Measurements from ENCODE around the gene MLIP. TPM values are rescaled to one million over a fixed set of nuclear protein-coding genes. Genes with fewer than 3 reads are reported as not detected.

MLIP gene
- polyA plus RNA-seq, 2 of the 4 experiments (the other 2 are of a cell fraction) = 0.08 TPM; not detected in 1

- no peak overlapping the region for H3K27ac ChIP-seq
- H3K4me2 ChIP-seq = no peak overlapping the region
- TF ChIP-seq ZNF302 (CRISPR knock-in tag; IDR thresholded peaks at IDR 0.05) (no peak), EHMT2 (IDR thresholded peaks at IDR 0.05; ENCODE audit: low read depth) (no peak), TFCP2L1 (CRISPR knock-in tag; IDR thresholded peaks at IDR 0.05) (no peak), POLR2A (IDR thresholded peaks at IDR 0.05; ENCODE audit: low read length) (no peak), MAX (IDR thresholded peaks at IDR 0.05) (no peak), FOXS1 (CRISPR knock-in tag; IDR thresholded peaks at IDR 0.05) (no peak), NFE2L2 (conservative IDR thresholded peaks at IDR 0.05; ENCODE audit: low read length) (no peak), HDAC2 (IDR thresholded peaks at IDR 0.05) (no peak), TP53 (CRISPR knock-in tag; IDR thresholded peaks at IDR 0.05) (no peak), RAD21 (conservative IDR thresholded peaks at IDR 0.05 in 1 of 2, IDR thresholded peaks at IDR 0.05 in 1 of 2) (no peak), SMC3 (IDR thresholded peaks at IDR 0.05) (no peak), EP300 (IDR thresholded peaks at IDR 0.05) (no peak), CBX2 (IDR thresholded peaks at IDR 0.05; ENCODE audit: borderline replicate concordance, low read depth) (no peak), JUNB (IDR thresholded peaks at IDR 0.05) (no peak), RNF2 (IDR thresholded peaks at IDR 0.05; ENCODE audit: borderline replicate concordance, low read depth) (no peak), HOXB5 (CRISPR knock-in tag; IDR thresholded peaks at IDR 0.05) (no peak), GATA3 (IDR thresholded peaks at IDR 0.05; ENCODE audit: borderline replicate concordance) (no peak), BHLHE40 (IDR thresholded peaks at IDR 0.05; ENCODE audit: low read depth, low read length) (no peak), RFX5 (IDR thresholded peaks at IDR 0.05) (no peak)
- no peaks in the 10 kb centered on the region for H3K4me1 ChIP-seq
- H3K4me3 ChIP-seq = no peak overlapping the region
- H3K9me3 ChIP-seq = no peaks in the 10 kb centered on the region
- 50% methylated on average over 2 of the region's 2 CpGs for WGBS (ENCODE audit: missing lambda C conversion rate)
- ChIA-PET CTCF (no interaction called here), POLR2A (no interaction called here)
- FAIRE-seq = no peak
- DNase-seq (ENCODE audit: low read depth in 1 of 2, low spot score in 1 of 2) = no peak
- ATAC-seq = no peak
Observed at GRCh38 chr6:54068694-54069093, 42.5 kb upstream of the MLIP start.

- Histone ChIP-seq H3K4me2 (peak overlapping the region; percentile 60), H3K27ac (no peak overlapping the region), H3K4me3 (no peak overlapping the region), H3K9me3 (no peaks in the 10 kb centered on the region), H3K4me1 (no peaks in the 10 kb centered on the region)
- DNase-seq (ENCODE audit: low read depth in 1 of 2, low spot score in 1 of 2) = no peak
- WGBS (ENCODE audit: missing lambda C conversion rate) = 13% methylated on average over 3 of the region's 3 CpGs
- TF ChIP-seq RAD21 (conservative IDR thresholded peaks at IDR 0.05 in 1 of 2, IDR thresholded peaks at IDR 0.05 in 1 of 2) (no peak), RNF2 (IDR thresholded peaks at IDR 0.05; ENCODE audit: borderline replicate concordance, low read depth) (no peak), HOXA7 (CRISPR knock-in tag; IDR thresholded peaks at IDR 0.05) (no peak), PHF8 (IDR thresholded peaks at IDR 0.05; ENCODE audit: borderline replicate concordance, low read depth) (no peak), TP53 (CRISPR knock-in tag; IDR thresholded peaks at IDR 0.05) (no peak), REST (IDR thresholded peaks at IDR 0.05) (no peak), HOXB13 (CRISPR knock-in tag; IDR thresholded peaks at IDR 0.05; ENCODE audit: low read depth) (no peak)
- ATAC-seq = no peak; a peak in 1 of 6 replicates
- ChIA-PET POLR2A (no interaction called here), CTCF (no interaction called here)
- no peak for FAIRE-seq
Observed at GRCh38 chr6:54070025-54070424, 41.2 kb upstream of the MLIP start.

GRCh38 chr6:54071821-54072340 lies 39.4 kb upstream of the MLIP start:
- 76% methylated on average over 4 of the region's 4 CpGs for WGBS (ENCODE audit: missing lambda C conversion rate)
- H3K9me3 ChIP-seq = no peaks in the 10 kb centered on the region
- DNase-seq (ENCODE audit: low read depth in 1 of 2, low spot score in 1 of 2) = no peak
- H3K4me2 ChIP-seq = no peak overlapping the region
- H3K4me1 ChIP-seq = no peaks in the 10 kb centered on the region
- no peak for ATAC-seq
- ChIA-PET POLR2A (no interaction called here), CTCF (no interaction called here)
- no peak for FAIRE-seq
- H3K4me3 ChIP-seq = no peak overlapping the region
- H3K27ac ChIP-seq = no peak overlapping the region
- TF ChIP-seq CHD2 (IDR thresholded peaks at IDR 0.05; ENCODE audit: low read length, partially characterized antibody) (no peak), POLR2AphosphoS2 (conservative IDR thresholded peaks at IDR 0.05; ENCODE audit: low read length) (no peak), NFE2L2 (conservative IDR thresholded peaks at IDR 0.05; ENCODE audit: low read length) (no peak), EP300 (IDR thresholded peaks at IDR 0.05) (no peak), NR3C1 (IDR thresholded peaks at IDR 0.05) (no peak), HOXB13 (CRISPR knock-in tag; IDR thresholded peaks at IDR 0.05; ENCODE audit: low read depth) (no peak), HES2 (IDR thresholded peaks at IDR 0.05) (no peak), HOXB5 (CRISPR knock-in tag; IDR thresholded peaks at IDR 0.05) (no peak), RARB (CRISPR knock-in tag; IDR thresholded peaks at IDR 0.05) (no peak), RAD21 (conservative IDR thresholded peaks at IDR 0.05 in 1 of 2, IDR thresholded peaks at IDR 0.05 in 1 of 2) (no peak), CBX2 (IDR thresholded peaks at IDR 0.05; ENCODE audit: borderline replicate concordance, low read depth) (no peak), CHD4 (IDR thresholded peaks at IDR 0.05; ENCODE audit: borderline replicate concordance) (no peak), POLR2A (IDR thresholded peaks at IDR 0.05; ENCODE audit: low read length) (no peak), JUNB (IDR thresholded peaks at IDR 0.05) (no peak), GATA3 (IDR thresholded peaks at IDR 0.05; ENCODE audit: borderline replicate concordance) (no peak), HOXA7 (CRISPR knock-in tag; IDR thresholded peaks at IDR 0.05) (no peak), HEYL (CRISPR knock-in tag; IDR thresholded peaks at IDR 0.05) (no peak), MYC (IDR thresholded peaks at IDR 0.05; ENCODE audit: borderline replicate concordance, low read length) (no peak), CEBPB (IDR thresholded peaks at IDR 0.05) (no peak)
